Stimulated activated CD8-positive, alpha-beta memory T cell treated with anti-CD3 and anti-CD28 coated beads, Interleukin-15, amount 100 ng/mL, for 48 hours (primary cell): Measurements from ENCODE around the gene ULK4.
"Not testable (repeated sequence)": the region's sequence is repeated elsewhere in the genome, so short reads cannot be mapped to it uniquely, and the experiment has no call there.

Experiments
- DNase-seq, 2 donors: peaks; one replicate each; pipeline ENCODE4 v3.0.0-alpha.2; 2020; ENCODE audit warnings: low read depth in 2 of 2

ULK4 gene

GRCh38 chr3:41317718-41318117, 644.2 kb downstream of the ULK4 start:
- DNase-seq: no peak

- no peak for DNase-seq
Observed at GRCh38 chr3:41317298-41317697, 644.6 kb downstream of the ULK4 start.

- no peak for DNase-seq
Observed at GRCh38 chr3:41315126-41315525, 646.8 kb downstream of the ULK4 start.

- DNase-seq: no peak
Observed at GRCh38 chr3:41308119-41308518, 653.8 kb downstream of the ULK4 start.

GRCh38 chr3:41307065-41307464, 654.8 kb downstream of the ULK4 start:
- no peak for DNase-seq

- no peak for DNase-seq
Observed at GRCh38 chr3:41304593-41304992, 657.3 kb downstream of the ULK4 start.

GRCh38 chr3:41302295-41302694, 659.6 kb downstream of the ULK4 start:
- DNase-seq: no peak

- DNase-seq: no peak
Observed at GRCh38 chr3:41301548-41301947, 660.4 kb downstream of the ULK4 start.

GRCh38 chr3:41299036-41299435, 662.9 kb downstream of the ULK4 start:
- DNase-seq: no peak

- DNase-seq: no peak
Observed at GRCh38 chr3:41297750-41298149, 664.2 kb downstream of the ULK4 start.

- no peak for DNase-seq
Observed at GRCh38 chr3:41296556-41296955, 665.3 kb downstream of the ULK4 start.

GRCh38 chr3:41295740-41296139, 666.2 kb downstream of the ULK4 start:
- no peak for DNase-seq

- DNase-seq: no peak
Observed at GRCh38 chr3:41293169-41293681, 668.7 kb downstream of the ULK4 start.

GRCh38 chr3:41290736-41291135, 671.2 kb downstream of the ULK4 start:
- no peak for DNase-seq

GRCh38 chr3:41290306-41290705, 671.6 kb downstream of the ULK4 start:
- no peak for DNase-seq

- DNase-seq: no peak
Observed at GRCh38 chr3:41288785-41289184, 673.1 kb downstream of the ULK4 start.

GRCh38 chr3:41286305-41286704, 675.6 kb downstream of the ULK4 start:
- no peak for DNase-seq

- not testable (repeated sequence) for DNase-seq
Observed at GRCh38 chr3:41284934-41285333, 677.0 kb downstream of the ULK4 start.

GRCh38 chr3:41277790-41278465, 684.0 kb downstream of the ULK4 start:
- DNase-seq: no peak

GRCh38 chr3:41276191-41276590, 685.7 kb downstream of the ULK4 start:
- DNase-seq: no peak

- DNase-seq: no peak
Observed at GRCh38 chr3:41274944-41275668, 686.8 kb downstream of the ULK4 start.

GRCh38 chr3:41272667-41273066, 689.2 kb downstream of the ULK4 start:
- DNase-seq: no peak

GRCh38 chr3:41267975-41268640, 693.8 kb downstream of the ULK4 start:
- no peak for DNase-seq
